HG03045 (cell line): Measurements from ENCODE around the gene ABHD15.

Experiments
- ATAC-seq: cut with Tn5 transposase; IDR thresholded peaks from one replicate; pipeline ENCODE4 v1.9.1; 2021; ENCODE audit warnings: mild to moderate bottlenecking, moderate library complexity; ENCODE audit not compliant: unreplicated experiment

Gene ABHD15

GRCh38 chr17:29595107-29595942 lies 28.5 kb upstream of the ABHD15 start:
- no peak for ATAC-seq

GRCh38 chr17:29594519-29595090 lies 27.8 kb upstream of the ABHD15 start:
- no peak for ATAC-seq

GRCh38 chr17:29593591-29594518 lies 27.0 kb upstream of the ABHD15 start:
- ATAC-seq = no peak

- no peak for ATAC-seq
Measured at GRCh38 chr17:29592850-29593551, 26.2 kb upstream of the ABHD15 start, which contains the start of gene ANKRD13B. ANKRD13B (plus strand) TSS chr17:29593132; CDS start chr17:29593622, 490 bp downstream.

GRCh38 chr17:29591737-29592608 lies 25.1 kb upstream of the ABHD15 start:
- no peak for ATAC-seq

GRCh38 chr17:29591146-29591736 lies 24.4 kb upstream of the ABHD15 start:
- ATAC-seq = no peak

GRCh38 chr17:29590411-29591145 lies 23.7 kb upstream of the ABHD15 start:
- ATAC-seq = no peak

- peak; percentile 65 for ATAC-seq
Measured at GRCh38 chr17:29589524-29590410, 22.9 kb upstream of the ABHD15 start, which contains the start of gene GIT1. GIT1 (minus strand) TSS chr17:29589648; CDS start chr17:29589378, 270 bp downstream.

- peak; percentile 18 for ATAC-seq
Measured at GRCh38 chr17:29588562-29589411, 21.9 kb upstream of the ABHD15 start.

GRCh38 chr17:29588017-29588561 lies 21.3 kb upstream of the ABHD15 start:
- ATAC-seq = no peak

GRCh38 chr17:29587591-29587990 lies 20.8 kb upstream of the ABHD15 start:
- no peak for ATAC-seq

GRCh38 chr17:29586676-29587469 lies 20.0 kb upstream of the ABHD15 start:
- no peak for ATAC-seq

- no peak for ATAC-seq
Measured at GRCh38 chr17:29585080-29585751, 18.4 kb upstream of the ABHD15 start.

GRCh38 chr17:29584452-29585079 lies 17.7 kb upstream of the ABHD15 start:
- no peak for ATAC-seq
